Measurements from ENCODE around the gene FAM240B.

DNA sequence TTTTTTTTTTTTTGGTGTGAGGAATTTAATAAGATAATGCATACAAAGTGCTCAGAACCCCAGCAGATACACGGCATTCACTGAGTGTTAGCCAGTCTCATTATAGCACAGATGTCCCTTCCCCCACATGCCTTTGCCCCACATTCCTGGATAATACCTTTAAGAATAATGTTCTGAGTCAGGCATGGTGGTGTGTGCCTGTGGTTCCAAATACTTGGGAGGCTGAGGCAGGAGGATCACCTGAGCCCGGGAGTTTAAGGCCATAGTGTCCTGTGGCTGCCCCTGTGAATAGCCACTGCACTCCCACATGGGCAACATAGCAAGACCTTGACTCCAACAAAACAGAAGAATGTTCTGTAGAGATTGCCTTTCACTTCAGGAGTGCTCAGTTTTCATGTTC lies 75.3 kb downstream of the FAM240B start:
- no peak for TF ChIP-seq POLR2A (IDR thresholded peaks at IDR 0.05; ENCODE audit: low read depth, low read length)
- TF ChIP-seq POLR2AphosphoS5 (IDR thresholded peaks at IDR 0.05; ENCODE audit: low read depth, low read length), result no peak
- TF ChIP-seq PAX5 (IDR thresholded peaks at IDR 0.05; ENCODE audit: insufficient read depth, low read length, severe bottlenecking), result no peak
- TF ChIP-seq TAF1 (IDR thresholded peaks at IDR 0.05; ENCODE audit: low read depth, low read length), result no peak
- TF ChIP-seq SPI1 (IDR thresholded peaks at IDR 0.05; ENCODE audit: low read depth, low read length), result no peak

Data from GM12891 (cell line).